Right ventricle myocardium inferior (tissue), 1 donor: ENCODE results near the gene MTCH1. TPM values are rescaled to one million over a fixed set of nuclear protein-coding genes. Genes with fewer than 3 reads are reported as not detected.
A peak's percentile ranks its signal among the peaks of the same experiment; 100 is the strongest.
"Not testable (repeated sequence)": the region's sequence is repeated elsewhere in the genome, so short reads cannot be mapped to it uniquely, and the experiment has no call there.

Source experiments
- ATAC-seq: fragments of 200-7000 bp; cut with Tn5 transposase; one replicate; pipeline ENCODE4 v1.9.1; 2020; ENCODE audit warnings: mild to moderate bottlenecking, moderate library complexity
- DNase-seq: peaks from one replicate; pipeline ENCODE4 v3.0.0; 2021; ENCODE audit errors: missing footprints
- intact Hi-C: fragments of 100-400 bp; cut with DNase I; formaldehyde crosslinking; loops from one replicate; pipeline ENCODE4 v1.11.0; 2022
- total RNA-seq: library from RNA; stranded (reverse); fragmentation: NEBNext Ultra II Directional; extraction: Animal tissue kit (Norgen Biotek cat#: 25700); gene quantifications from one replicate; pipeline ENCODE4 v1.2.1, GENCODE V29; 2021
- donor health status: DM: no; HTN: yes; CAD: no; lungs with severe emphysema.

The MTCH1 gene
- total RNA-seq, 1 donor from 2014 or later = 220 TPM

GRCh38 chr6:37004044-37004980 is 18.3 kb upstream of the MTCH1 start:
- ATAC-seq (peak; percentile 37), DNase-seq (no peak)
- intact Hi-C loops = no loop called here

GRCh38 chr6:36999751-37000125 is 13.7 kb upstream of the MTCH1 start:
- intact Hi-C loops = no loop called here
- DNase-seq (no peak), ATAC-seq (no peak)

DNA sequence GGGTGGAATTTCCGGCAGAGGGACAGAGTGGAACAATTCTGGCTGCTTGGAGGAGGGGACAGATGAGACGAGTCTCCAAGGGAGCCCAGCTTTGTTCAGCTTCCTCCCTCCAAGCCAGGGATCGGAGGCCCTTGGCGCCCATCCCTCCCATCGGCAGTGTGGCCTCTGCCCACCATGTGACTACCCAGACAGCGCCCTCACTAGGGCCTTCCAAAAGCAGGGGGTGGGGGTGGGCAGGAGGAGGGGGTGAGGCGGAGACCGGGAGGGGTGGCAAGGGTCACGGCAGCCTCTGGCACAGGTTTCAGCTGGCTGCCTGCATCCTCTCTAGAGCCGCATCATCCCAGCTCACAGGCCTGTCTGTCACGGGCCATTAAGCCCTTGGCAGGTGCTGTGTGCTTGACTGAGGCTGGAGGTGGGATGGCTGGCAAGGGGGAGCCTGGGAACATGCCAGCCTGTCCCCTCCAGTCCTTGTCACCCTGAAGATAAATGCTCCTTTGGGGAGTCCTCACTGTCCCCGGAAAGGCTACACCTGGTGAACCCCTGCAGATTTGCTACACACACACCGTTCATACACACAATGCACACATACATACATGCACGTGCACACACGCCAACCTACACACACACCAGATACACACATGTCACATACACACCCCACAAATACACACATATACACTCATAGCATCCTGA is 13.2 kb upstream of the MTCH1 start:
- intact Hi-C loops = no loop called here
- DNase-seq = no peak
- peak; percentile 24 for ATAC-seq

DNA sequence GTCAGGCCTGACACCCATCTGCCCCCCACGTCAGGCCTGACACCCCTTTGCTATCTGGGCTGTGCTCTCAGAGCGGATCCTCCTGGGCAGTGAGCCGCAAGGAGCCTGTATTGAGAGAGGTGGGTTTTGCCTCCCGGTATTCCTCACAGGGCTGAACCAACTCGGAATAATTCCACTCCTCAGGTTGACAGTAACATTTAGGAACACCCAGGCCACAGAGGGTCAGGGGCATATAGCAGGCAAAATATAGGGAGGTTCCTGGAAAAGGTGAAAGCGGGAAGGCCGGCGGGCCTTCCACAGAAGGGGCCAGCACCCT is 12.7 kb upstream of the MTCH1 start:
- ATAC-seq (no peak), DNase-seq (no peak)
- intact Hi-C loops = no loop called here

DNA sequence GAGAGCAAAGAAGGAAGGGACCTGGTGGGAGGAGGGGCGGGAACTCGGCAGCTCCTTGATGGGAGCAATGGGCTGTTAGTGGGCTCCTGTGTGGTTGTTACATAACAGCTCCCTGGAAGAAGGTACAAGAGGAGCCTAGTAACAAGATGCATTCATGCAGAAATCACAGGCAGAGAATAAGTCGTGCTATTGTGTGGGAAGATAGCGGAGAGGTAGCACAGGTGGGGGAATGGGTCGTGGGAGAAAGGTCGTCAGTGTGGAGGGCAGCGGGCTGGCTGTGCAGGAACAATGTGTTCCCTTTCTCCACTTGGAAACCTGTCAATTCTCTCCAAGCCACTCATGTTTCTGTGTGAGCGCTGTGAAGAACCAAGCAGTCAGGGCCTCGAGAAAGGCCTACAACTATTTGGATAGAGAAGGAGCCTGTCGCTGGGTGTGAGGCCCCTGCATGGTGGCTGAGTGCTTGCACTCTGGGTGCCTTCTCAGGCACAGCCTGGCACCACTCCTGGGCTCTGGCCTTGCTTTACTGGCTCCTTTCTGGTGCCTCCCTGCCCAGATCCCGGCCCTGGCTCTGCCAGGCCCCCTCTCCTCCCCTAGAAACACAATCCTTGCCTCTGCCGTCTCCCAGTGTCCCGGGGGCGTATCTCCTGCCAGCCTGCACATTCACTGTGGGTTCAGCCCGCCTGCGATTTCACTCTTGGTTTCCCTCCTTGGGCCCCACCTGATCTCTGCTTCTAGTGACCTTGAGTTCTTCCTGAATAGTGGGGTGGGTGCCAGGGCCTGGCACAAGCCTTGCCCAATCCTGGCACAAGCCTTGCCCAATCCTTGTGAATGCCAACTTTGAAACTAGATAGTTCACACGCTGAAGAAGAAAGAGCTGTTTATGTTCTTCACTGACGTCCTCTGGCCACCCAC is 12.1 kb upstream of the MTCH1 start:
- no peak for DNase-seq
- peak; percentile 79 for ATAC-seq
- intact Hi-C loops = no loop called here

GRCh38 chr6:36990401-36990800 is 4.4 kb upstream of the MTCH1 start:
- ATAC-seq, DNase-seq, intact Hi-C loops: not testable (repeated sequence)

- ATAC-seq = no peak
- intact Hi-C loops = no loop called here
- DNase-seq = no peak
These were observed 3.3 kb upstream of the MTCH1 start for GRCh38 chr6:36989264-36989663.

- intact Hi-C loops = loop anchor here (2.0 kb wide), 1 partner anchor 32 kb away; no protein-coding TSS in a partner anchor
- DNase-seq (no peak), ATAC-seq (no peak)
These were observed 680 bp upstream of the MTCH1 start for GRCh38 chr6:36986704-36987047.

DNA sequence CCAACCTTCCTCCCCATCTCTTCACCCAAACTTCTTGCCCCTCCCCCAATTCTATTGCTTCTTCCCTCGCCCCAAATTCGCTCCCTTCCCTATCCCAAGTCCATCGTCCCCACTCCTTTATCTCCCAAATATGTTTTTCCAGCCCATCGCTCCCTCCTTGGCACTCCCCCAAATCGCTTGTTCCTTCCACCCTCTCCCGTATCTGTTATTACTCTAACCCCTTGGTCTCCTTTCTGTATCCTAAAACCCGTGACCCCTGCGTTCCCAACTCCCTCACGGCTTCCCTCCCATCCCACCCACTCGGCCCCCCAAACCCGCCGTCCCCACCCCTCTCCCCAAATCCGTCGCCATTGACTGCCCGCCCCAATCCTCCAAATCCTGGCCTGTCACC is 584 bp downstream of the MTCH1 start:
- ATAC-seq = no peak
- no peak for DNase-seq
- intact Hi-C loops = no loop called here

- ATAC-seq (peak; percentile 11), DNase-seq (no peak)
These were observed 1.2 kb downstream of the MTCH1 start for GRCh38 chr6:36984581-36985416.

GRCh38 chr6:36983538-36983937 is 2.5 kb downstream of the MTCH1 start:
- no peak for ATAC-seq
- no peak for DNase-seq
- intact Hi-C loops = no loop called here

More at GRCh38 chr6:36984581-36985416, 1.2 kb downstream of the MTCH1 start:
- intact Hi-C loops = no loop called here

- DNase-seq (no peak), ATAC-seq (no peak)
- intact Hi-C loops = no loop called here
These were observed 4.9 kb downstream of the MTCH1 start for GRCh38 chr6:36980876-36981619.

- ATAC-seq = no peak
- DNase-seq = no peak
- intact Hi-C loops = no loop called here
These were observed 5.9 kb downstream of the MTCH1 start for GRCh38 chr6:36980129-36980528.

GRCh38 chr6:36979347-36979742 is 6.7 kb downstream of the MTCH1 start:
- intact Hi-C loops = loop anchor here (1.0 to 2.0 kb wide), 2 partner anchors 94 to 213 kb away; partner anchors contain the start of gene C6orf89

DNA sequence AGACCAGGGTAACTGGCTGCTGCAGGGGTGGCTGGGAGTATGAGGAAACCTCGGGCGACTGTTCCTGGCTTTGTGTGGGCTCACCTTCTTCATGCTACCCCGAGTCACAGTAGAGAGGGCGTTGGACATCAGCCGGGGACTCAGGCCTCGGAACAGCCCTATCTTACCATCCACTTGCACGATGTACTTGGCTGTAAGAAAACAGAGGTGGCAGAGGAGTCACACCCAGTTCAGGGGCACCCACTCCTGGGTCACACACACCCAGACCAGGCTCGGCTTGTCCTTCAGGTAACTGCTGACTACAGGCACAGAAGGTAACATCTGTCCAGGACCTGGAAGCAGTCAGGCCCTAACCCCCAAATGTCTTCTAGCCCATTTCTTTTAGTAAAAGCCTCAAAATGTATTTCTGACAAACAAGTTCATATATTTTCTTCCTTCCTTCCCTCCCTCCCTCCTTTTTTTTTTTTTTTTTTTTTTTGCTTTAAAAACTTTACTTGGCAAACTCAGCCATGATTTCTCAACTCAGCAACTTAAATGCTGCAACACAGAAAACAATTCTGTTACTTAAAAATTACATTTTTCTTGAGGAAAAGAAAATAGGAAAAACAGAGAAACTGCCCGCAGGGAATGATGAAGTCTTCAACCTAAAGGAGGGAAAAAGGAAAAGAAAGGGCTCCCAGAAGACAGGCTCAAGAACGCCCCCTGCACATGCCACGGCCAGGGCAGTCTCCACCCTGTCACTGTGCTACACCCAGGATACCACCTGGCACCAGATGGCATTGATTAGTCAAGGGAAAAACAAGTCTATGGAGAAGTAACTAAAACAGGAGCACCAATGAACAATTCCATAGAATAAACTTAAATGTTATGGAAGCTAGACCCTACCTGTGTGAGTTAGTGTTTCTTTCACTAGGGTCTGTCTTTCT is 7.3 kb downstream of the MTCH1 start:
- ATAC-seq = no peak
- no peak for DNase-seq
- intact Hi-C loops = loop anchor here (1.0 to 2.0 kb wide), 2 partner anchors 93 to 212 kb away; partner anchors contain the start of gene C6orf89

More at GRCh38 chr6:36979347-36979742, 6.7 kb downstream of the MTCH1 start:
- no peak for DNase-seq
- ATAC-seq = peak; percentile 72

DNA sequence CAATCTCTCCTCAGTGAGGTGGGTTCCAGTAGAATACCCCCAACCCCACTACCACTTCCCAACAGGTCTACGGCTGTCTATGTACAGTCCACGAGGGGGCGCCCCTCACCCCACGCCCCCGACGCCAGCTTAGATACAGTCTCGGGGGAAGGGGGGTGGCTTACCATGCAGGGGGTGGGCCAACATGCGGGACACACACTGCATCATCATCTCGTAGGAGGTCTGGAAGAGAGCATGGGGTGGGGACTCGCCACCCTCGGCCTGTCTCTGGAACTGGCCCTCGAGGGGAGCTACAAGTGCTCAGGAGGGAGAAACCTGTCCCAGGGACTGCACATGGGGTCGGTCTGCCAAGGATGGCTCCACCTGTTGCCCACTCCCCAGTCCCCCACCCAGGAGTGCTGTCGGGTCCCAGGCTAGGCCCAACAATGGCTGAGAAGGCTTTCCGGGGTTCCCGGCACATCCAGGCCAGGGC is 8.5 kb downstream of the MTCH1 start:
- intact Hi-C loops = no loop called here
- DNase-seq (no peak), ATAC-seq (no peak)
